Raji (cell line): ENCODE data around the gene PDSS2.

Source experiments
- POLR2A ChIP-seq: IDR thresholded peaks from 2 replicates; pipeline ENCODE4 v1.6.1; 2011; ENCODE audit warnings: low read depth, low read length, control low read depth; ENCODE audit not compliant: insufficient read depth

Gene PDSS2

GRCh38 chr6:107144014-107144413, 315.4 kb downstream of the PDSS2 start:
- no peak for TF ChIP-seq POLR2A

GRCh38 chr6:107140581-107140980, 318.8 kb downstream of the PDSS2 start:
- no peak for TF ChIP-seq POLR2A

DNA sequence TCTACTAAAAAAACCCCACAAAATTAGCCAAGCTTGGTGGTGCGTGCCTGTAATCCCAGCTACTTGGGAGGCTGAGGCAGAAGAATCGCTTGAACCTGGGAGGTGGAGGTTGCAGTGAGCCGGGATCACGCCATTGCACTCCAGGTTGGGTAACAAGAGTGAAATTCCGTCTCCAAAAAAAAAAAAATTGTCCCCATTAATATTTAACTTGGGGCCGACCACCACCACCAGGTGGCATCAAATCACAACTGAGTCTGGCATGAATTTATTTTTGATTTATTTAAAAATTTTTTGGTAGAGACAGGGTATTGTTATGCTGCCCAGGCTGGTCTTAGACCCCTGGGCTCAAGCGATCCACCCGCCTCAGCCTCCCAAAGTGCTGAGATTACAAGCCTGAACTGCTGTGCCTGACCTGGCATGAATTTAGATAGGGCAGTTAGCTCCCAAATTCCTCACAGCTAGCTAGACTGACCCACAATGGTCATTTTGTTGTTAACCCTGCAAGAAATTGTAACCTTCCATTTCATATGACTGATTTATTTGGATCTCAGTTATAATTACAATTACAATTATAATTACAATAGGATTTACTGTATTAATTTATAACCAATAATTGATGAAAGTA, 326.9 kb downstream of the PDSS2 start:
- TF ChIP-seq POLR2A: no peak

DNA sequence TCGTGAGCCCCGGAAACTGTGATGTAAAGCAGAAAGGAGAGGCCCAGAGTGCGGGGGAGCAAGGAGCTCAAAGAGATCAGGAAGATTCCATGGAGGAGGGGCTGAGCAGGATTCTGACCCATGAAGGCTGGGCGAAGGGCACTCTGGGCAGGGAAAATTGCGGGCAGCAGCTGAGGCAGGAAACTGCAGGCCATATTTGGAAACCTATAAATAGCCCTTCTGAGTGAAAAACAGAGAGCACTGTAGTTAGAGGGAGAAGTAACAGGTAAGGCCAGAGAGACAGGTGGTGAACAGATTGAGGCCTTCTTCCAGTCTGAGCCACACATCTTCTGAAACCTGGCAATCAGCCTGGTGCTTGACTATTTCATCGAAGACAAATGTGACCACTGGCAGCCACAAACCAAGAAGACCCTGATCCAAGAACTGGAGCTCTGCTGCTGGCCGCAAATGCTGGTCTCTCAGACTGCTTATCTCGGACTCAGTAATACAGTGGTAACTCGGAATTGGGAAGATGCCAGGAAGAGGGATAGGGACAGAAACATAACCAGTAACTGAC, 329.9 kb downstream of the PDSS2 start:
- TF ChIP-seq POLR2A: no peak

GRCh38 chr6:107128577-107128976, 330.8 kb downstream of the PDSS2 start:
- TF ChIP-seq POLR2A: no peak

DNA sequence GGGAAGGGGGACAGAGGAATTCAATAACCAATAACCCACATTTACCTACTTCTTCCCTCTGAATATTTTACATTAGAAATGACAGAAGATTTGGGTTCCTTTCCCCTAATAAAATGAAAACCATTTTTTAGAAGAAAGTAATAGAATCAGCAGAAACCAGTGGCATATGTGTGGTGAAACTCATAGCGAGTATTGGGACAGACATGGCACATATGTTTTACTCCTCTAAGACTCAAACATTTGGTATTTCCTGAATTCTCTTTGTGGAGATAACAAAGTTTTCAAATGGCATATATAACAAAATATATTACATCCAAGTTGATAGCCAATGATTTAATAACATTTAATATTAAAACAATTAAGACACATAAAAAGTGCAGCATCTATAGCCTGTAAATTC, 331.2 kb downstream of the PDSS2 start:
- no peak for TF ChIP-seq POLR2A

GRCh38 chr6:107125771-107126170, 333.6 kb downstream of the PDSS2 start:
- no peak for TF ChIP-seq POLR2A

- TF ChIP-seq POLR2A: no peak
Measured at GRCh38 chr6:107124934-107125348, 334.4 kb downstream of the PDSS2 start.

DNA sequence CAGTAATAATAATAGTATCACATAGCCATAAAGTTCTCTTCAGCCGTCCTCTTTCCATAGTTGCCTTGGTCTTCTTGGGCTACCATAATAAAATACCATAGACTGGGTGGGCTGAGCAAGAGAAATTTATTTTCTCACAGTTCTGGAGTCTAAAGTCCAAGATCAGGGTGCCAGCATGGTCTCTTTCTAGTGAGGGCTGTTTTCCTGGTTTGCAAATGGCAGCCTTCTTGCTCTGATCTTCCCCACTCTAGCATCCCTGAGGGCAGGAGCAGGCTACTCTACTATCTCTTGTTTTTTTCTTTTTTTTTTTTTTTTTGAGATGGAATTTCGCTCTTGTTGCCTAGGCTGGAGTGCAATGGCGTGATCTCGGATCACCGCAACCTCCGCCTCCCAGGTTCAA, 335.9 kb downstream of the PDSS2 start:
- no peak for TF ChIP-seq POLR2A

DNA sequence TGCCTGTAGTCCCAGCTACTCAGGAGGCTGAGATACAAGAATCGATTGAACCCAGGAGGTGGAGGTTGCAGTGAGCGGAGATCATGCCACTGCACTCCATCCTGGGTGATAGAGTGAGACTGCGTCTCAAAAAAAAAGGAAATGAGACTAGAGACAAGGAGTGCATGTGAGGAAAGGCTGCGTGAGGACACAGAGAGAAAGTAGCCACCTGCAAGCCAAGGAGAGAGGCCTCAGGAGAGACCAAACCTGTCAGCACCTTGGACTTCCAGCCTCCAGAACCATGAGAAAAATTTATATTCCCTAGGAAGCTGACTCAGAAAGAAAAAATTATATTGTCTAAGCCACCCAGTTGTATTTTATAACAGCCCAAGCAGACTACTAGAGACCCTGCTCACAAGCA, 336.6 kb downstream of the PDSS2 start:
- TF ChIP-seq POLR2A: no peak

DNA sequence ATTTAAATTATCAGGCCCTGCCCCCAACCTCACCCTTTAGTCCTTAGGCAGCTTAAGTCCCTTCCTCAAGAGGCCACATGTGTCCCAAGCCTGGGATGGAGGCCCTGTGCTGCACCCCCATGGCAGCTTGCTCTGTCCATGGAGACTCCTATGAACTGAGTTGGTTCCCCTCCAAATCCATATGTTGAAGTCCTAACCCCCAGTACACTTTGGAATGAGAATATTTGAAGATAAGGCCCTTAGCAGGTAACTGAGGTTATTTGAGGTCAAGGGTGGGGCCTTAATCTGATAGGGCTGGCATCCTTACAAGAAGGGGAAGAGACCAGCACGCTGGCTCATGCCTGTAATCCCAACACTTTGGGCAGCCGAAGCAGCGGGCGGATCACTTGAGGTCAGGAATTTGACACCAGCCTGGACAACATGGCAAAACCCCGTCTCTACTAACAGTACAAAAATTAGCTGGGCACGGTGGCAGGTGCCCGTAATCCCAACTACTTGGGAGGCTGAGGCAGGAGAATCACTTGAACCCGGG, 337.3 kb downstream of the PDSS2 start:
- TF ChIP-seq POLR2A: no peak

DNA sequence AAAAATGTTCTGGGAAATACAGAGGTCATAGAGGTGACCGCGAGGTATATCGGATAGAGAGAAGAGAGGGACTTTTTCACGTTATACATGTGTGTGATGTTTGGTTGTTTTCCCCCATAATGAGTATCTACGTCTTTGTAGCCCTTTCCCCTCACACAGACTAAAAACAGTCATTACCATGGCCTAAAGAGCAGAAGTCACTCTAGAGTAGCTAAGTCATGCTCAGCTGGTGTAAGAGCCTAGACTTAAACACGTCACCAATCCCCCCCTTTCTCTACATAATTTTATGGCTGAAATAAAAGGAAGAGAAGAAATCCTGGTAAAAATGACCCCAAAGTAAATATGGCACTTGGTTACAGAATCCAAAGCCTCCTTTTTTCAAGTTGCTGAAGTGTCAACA, 338.1 kb downstream of the PDSS2 start:
- no peak for TF ChIP-seq POLR2A

DNA sequence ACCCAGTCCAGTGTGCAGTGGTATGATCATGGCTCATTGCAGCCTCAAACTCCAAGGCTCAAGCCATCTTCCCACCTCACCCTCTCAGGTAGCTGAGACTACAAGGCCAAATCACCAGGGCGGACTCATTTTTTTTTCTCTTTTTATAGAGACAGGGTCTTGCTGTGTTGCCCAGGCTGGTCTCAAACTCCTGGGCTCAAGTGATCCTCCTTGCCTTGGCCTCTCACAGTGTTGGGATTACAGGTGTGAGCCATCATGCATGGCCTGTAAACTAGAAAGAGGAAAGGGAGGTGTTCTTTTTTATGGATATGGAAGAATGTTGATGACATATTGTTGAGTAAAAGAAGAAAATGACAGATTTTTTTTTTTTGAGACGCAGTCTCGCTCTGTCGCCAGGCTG, 339.0 kb downstream of the PDSS2 start:
- TF ChIP-seq POLR2A: no peak

DNA sequence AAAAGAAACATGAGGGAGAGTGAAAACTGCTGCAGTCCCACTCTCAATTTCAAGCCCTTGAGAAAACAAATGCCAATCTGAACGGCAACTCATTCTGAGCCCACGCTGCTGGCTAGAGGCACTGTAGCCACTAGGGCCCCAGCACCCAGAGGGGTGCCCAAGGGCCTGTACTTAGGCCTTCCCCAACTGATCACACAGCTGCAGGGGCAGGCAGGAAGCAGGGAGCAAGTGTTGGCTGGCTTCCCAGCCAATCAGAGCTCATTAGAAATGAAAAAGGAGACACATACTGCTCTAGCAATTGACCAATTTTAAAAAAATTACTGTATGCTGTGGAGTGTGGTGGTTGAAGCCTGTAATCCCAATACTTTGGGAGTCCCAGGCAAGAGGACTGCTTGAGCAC, 340.4 kb downstream of the PDSS2 start:
- no peak for TF ChIP-seq POLR2A

DNA sequence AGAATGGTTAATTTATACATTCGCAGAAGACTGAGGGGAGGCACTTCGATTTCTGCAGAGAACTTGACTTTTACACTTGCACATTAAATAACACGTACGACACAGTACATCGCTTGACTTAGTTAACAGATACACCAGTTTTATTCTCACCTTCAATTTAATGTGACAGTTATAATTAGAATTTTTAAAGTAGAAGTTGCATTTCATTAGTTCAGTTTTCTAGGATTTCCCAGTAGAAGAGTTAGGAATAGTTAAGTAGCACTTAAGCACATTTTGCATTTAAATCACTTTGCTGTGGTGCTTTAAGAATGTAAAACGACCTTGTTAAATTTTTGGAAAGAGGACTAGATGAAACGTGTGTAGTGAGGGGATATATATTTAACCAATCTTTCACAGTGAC, 342.4 kb downstream of the PDSS2 start:
- TF ChIP-seq POLR2A: no peak

- TF ChIP-seq POLR2A: peak; percentile 48; the same call in 1 of the 2 replicates
Measured at GRCh38 chr6:107116328-107116892, 343.0 kb downstream of the PDSS2 start.

DNA sequence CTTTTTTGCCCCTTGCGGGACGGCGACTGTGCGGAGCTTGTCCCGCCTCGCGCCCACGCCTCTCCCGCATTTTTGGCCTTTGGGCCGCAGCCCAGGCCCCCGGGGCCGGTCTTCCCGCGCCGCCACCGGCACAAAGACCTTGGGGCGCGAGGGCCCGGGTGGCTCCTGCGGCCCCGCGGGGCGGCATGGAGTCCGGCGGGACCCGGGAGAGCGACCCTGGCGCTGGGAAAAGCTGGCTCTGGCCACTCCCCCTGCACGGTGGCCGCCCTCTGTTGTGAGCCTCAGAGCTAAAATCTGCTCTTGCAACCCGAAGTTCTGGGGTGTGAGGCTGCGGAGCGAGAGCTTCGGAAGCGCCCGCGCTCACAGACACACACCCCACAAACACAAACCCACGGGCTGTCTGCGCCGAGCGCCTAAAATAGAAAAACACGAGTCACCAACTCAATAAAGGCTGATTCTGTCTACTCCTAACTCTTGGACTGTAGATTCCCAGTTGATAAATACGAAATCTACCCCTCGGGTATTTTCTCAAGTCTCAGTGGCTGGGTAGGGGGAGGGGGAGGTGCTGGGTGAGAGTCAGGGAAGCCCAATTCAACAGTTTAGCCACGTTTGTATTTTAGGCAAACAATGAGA, 343.6 kb downstream of the PDSS2 start:
- no peak for TF ChIP-seq POLR2A
